HepG2 (cell line): ENCODE results near the gene EYA2. TPM values are rescaled to one million over a fixed set of nuclear protein-coding genes. Genes with fewer than 3 reads are reported as not detected.

ENCODE experiments used
- ATAC-seq: fragments of 200-7000 bp; cut with Tn5 transposase; 3 replicates; pipeline ENCODE4 v1.9.1; 2020; ENCODE audit warnings: mild to moderate bottlenecking, moderate library complexity
- BruUV-seq: library from RNA; stranded (reverse); fragments of 400-500 nt; replicated peaks from 2 replicates; lab custom pipeline; 2021; lab: Mats Ljungman, UMichigan
- CTCF ChIA-PET: fragments of 300-600 bp; formaldehyde crosslinking; extraction: SDS; loops from one replicate; lab custom pipeline; 2021; ENCODE audit warnings: low total read pairs, inconsistent platforms, low intra/inter-chr PET ratio; lab: Yijun Ruan, JAX
- POLR2A ChIA-PET: fragments of 350-600 bp; sonication (Branson Sonifier 250); formaldehyde crosslinking; loops from one replicate; lab custom pipeline; 2020; ENCODE audit warnings: antibody characterized with exemption, inconsistent platforms; lab: Yijun Ruan, JAX
- DNase-seq: peaks from one replicate; pipeline ENCODE4 v3.0.0-alpha.2; 2015; ENCODE audit warnings: low spot score
- FAIRE-seq: peaks from 3 replicates; lab custom pipeline; 2011; peaks lifted over from hg19 to GRCh38; lab: Jason Lieb, UNC
- H2AFZ ChIP-seq: one replicate; pipeline ENCODE4 v1.6.1; 2011; ENCODE audit warnings: low read length, inconsistent platforms
- H3K27ac ChIP-seq: fragments of 300-600 bp; 3 replicates; pipeline ENCODE4 v1.8.0; 2011; ENCODE audit warnings: mixed run types, mild to moderate bottlenecking, mixed read lengths, low read length, inconsistent platforms; ENCODE audit not compliant: insufficient read depth; ENCODE audit errors: extremely low read length
- H3K27me3 ChIP-seq, 2 experiments: fragments of 200-600 bp in 1 of 2; 2 replicates in 1 of 2; 3 replicates in 1 of 2; pipeline versions ENCODE4 v1.6.0 to v1.8.0; 2011; ENCODE audit warnings: low read length in 2 of 2, mild to moderate bottlenecking in 2 of 2, moderate library complexity in 2 of 2, inconsistent platforms in 1 of 2; ENCODE audit not compliant: insufficient read depth in 2 of 2, control insufficient read depth in 1 of 2
- H3K36me3 ChIP-seq, 2 experiments: fragments of 200-600 bp in 1 of 2; replicated peaks in 1 of 2; 2 replicates in 1 of 2; 3 replicates in 1 of 2; pipeline versions ENCODE4 v1.5.1 to v1.8.0; 2011; ENCODE audit warnings: low read length in 2 of 2, inconsistent platforms in 1 of 2; ENCODE audit not compliant: insufficient read depth in 2 of 2, control insufficient read depth in 1 of 2
- H3K4me1 ChIP-seq: 2 replicates; pipeline ENCODE4 v1.5.1; 2012; ENCODE audit warnings: low read length, inconsistent platforms; ENCODE audit not compliant: insufficient read depth
- H3K4me2 ChIP-seq: 2 replicates; pipeline ENCODE4 v1.6.0; 2011; ENCODE audit warnings: low read depth, low read length, inconsistent platforms
- H3K4me3 ChIP-seq, 3 experiments: fragments of 200-600 bp in 1 of 3; sonication (generic), shearing (Covaris generic) in 1 of 3; replicated peaks in 1 of 3; 2 replicates each; pipeline ENCODE4 v1.5.1; 2011 to 2016; ENCODE audit warnings: low read length in 3 of 3, inconsistent platforms in 2 of 3, low read depth in 2 of 3, mild to moderate bottlenecking in 2 of 3, control low read depth in 1 of 3, mixed read lengths in 1 of 3; ENCODE audit not compliant: insufficient read depth in 1 of 3
- H3K79me2 ChIP-seq: one replicate; pipeline ENCODE4 v1.6.1; 2011; ENCODE audit warnings: low read length, inconsistent platforms; ENCODE audit not compliant: insufficient read depth
- H3K9ac ChIP-seq: 2 replicates; pipeline ENCODE4 v1.6.0; 2011; ENCODE audit warnings: mild to moderate bottlenecking, low read depth, low read length, inconsistent platforms; ENCODE audit not compliant: insufficient read depth
- H3K9me3 ChIP-seq: 2 replicates; pipeline ENCODE4 v1.5.1; 2012; ENCODE audit warnings: mild to moderate bottlenecking, low read length
- H4K20me1 ChIP-seq: 2 replicates; pipeline ENCODE4 v1.6.0; 2011; ENCODE audit warnings: inconsistent platforms, mild to moderate bottlenecking, low read length, moderate library complexity; ENCODE audit not compliant: insufficient read depth
- HMGA1 ChIP-seq: sonication (generic); formaldehyde crosslinking; conservative IDR thresholded peaks from 2 replicates; pipeline ENCODE4 v1.4.0; 2020; ENCODE audit warnings: missing genetic modification reagents
- NFE2L2 ChIP-seq: fragments of 150-350 bp; IDR thresholded peaks from 2 replicates; pipeline ENCODE4 v1.6.1; 2014; ENCODE audit warnings: low read length
- NFIB ChIP-seq: sonication (generic); formaldehyde crosslinking; IDR thresholded peaks from 2 replicates; pipeline ENCODE4 v1.9.0; 2021; ENCODE audit warnings: missing genetic modification reagents, mild to moderate bottlenecking, borderline replicate concordance
- PRDM15 ChIP-seq: sonication (generic); formaldehyde crosslinking; IDR thresholded peaks from 2 replicates; pipeline ENCODE4 v1.4.0; 2020; ENCODE audit warnings: missing genetic modification reagents
- SMYD3 ChIP-seq: sonication (generic); formaldehyde crosslinking; IDR thresholded peaks from 2 replicates; pipeline ENCODE4 v1.8.1; 2023; ENCODE audit warnings: mild to moderate bottlenecking, missing genetic modification reagents
- SRSF1 ChIP-seq: fragments of 200-400 bp; formaldehyde crosslinking; optimal IDR thresholded peaks from 2 replicates; pipeline ENCODE3; 2017; ENCODE audit warnings: mild to moderate bottlenecking, low read depth, low read length, moderate library complexity
- ZNF570 ChIP-seq: sonication (generic); formaldehyde crosslinking; IDR thresholded peaks from 2 replicates; pipeline ENCODE4 v1.4.0; 2020; ENCODE audit warnings: mild to moderate bottlenecking, missing genetic modification reagents, borderline replicate concordance
- ZSCAN9 ChIP-seq: IDR thresholded peaks from 2 replicates; pipeline ENCODE4 v1.6.1; 2016; ENCODE audit warnings: borderline replicate concordance
- WGBS: methylation state at CpG from one replicate; pipeline ENCODE4 v1.1.6; 2017; ENCODE audit warnings: low lambda C conversion rate; 5-methylcytosine and 5-hydroxymethylcytosine counted together
- in situ Hi-C: cut with HindIII; loops from 2 replicates; pipeline ENCODE4 v1.10.0; 2017; ENCODE audit warnings: low pct_unique_long_range_greater_than_20kb; ENCODE audit not compliant: extremely low pct_ligation_motif_present
- intact Hi-C: fragments of 100-400 bp; cut with micrococcal nuclease; formaldehyde crosslinking; loops from one replicate; pipeline ENCODE4 v1.10.0; 2022; ENCODE audit not compliant: unreplicated experiment
- polyA plus RNA-seq, 8 experiments: library from polyadenylated mRNA; depleted of rRNA in 3 of 8; stranded (reverse) in 7 of 8; unstranded in 1 of 8; fragments of >200 nt; fragmentation: Illumina TruSeq in 4 of 8; extraction: Trizol in 4 of 8; gene quantifications; 2 replicates each; pipeline versions ENCODE4 v1.2.1 to v1.2.3, GENCODE V29; 2011 to 2016; ENCODE audit warnings: low read depth in 4 of 8, missing spikeins in 1 of 8, mixed read lengths in 1 of 8; ENCODE audit not compliant: insufficient read depth in 1 of 8
- total RNA-seq, 5 experiments: library from RNA; depleted of rRNA; stranded (reverse); fragments of >200 nt; fragmentation: Illumina TruSeq; extraction: Trizol; gene quantifications; 2 replicates each; pipeline ENCODE4 v1.2.3, GENCODE V29; 2016; ENCODE audit warnings: low read depth in 1 of 5

EYA2 gene
- total and polyA plus RNA-seq, 2 of the 13 experiments (the other 11 are each of a cell fraction or from before 2014, with no cell fraction given), result not detected

DNA sequence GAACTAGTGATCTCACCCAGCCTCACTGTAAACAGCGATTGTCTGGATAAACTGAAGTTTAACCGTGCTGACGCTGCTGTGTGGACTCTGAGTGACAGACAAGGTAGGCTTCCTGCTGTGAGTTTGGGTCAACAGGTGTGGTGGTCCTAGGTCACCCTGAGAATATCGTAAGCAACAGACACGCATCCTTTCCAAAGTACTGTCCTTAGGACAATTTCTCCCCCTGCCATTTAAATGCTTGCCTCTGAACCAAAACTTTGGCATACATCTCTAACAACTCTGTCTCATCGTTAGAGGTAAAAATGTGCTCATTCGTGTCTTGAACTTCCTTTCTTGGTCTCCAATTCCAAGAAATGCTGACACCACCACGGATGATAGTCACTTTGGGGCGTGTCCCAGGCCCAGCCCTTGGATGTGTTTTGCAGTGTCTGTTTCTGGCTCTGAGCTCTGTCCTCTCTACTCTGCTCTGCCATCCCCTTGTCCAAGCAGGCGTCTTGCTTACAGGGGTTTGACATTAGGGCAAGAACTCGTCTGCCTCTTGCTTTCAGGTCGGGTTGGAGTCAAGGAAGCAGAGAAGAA is 95.5 kb downstream of the EYA2 start:
- ATAC-seq (no peak), FAIRE-seq (no peak), DNase-seq (no peak)
- Histone ChIP-seq H3K9me3 (no peaks in the 10 kb centered on the region), H3K79me2 (no peaks in the 10 kb centered on the region), H3K27me3 (peaks cover 0 to 37% of the 10 kb centered on the region in 2 experiments; a peak in 3 of 5 replicates), H3K36me3 (no peaks in the 10 kb centered on the region), H3K4me3 (no peak overlapping the region), H3K9ac (no peak overlapping the region), H3K4me2 (no peak overlapping the region), H4K20me1 (no peaks in the 10 kb centered on the region), H3K4me1 (no peaks in the 10 kb centered on the region), H3K27ac (no peak overlapping the region), H2AFZ (no peak overlapping the region)
- ChIA-PET POLR2A (no interaction called here), CTCF (no interaction called here)
- in situ Hi-C loops, result no loop called here
- BruUV-seq, result no TSS peak
- intact Hi-C loops, result no loop called here
- no peak for TF ChIP-seq HMGA1 (CRISPR knock-in tag)
- no peak for TF ChIP-seq NFIB (CRISPR knock-in tag)
- no peak for TF ChIP-seq NFE2L2
- no peak for TF ChIP-seq SMYD3
- no peak for TF ChIP-seq ZNF570 (CRISPR knock-in tag)
- TF ChIP-seq PRDM15, result no peak
- no peak for TF ChIP-seq SRSF1
- no peak for TF ChIP-seq ZSCAN9 (CRISPR knock-in tag)
- WGBS, result 3% methylated on average over 12 of the region's 12 CpGs
